K562 (cell line): Measurements from ENCODE around the gene JMJD1C. TPM values are rescaled to one million over a fixed set of nuclear protein-coding genes. Genes with fewer than 3 reads are reported as not detected.
A peak's percentile ranks its signal among the peaks of the same experiment; 100 is the strongest.

Source experiments
- ATF4 ChIP-seq: fragments of 450-650 bp; formaldehyde crosslinking; IDR thresholded peaks from 2 replicates; pipeline ENCODE4 v1.4.0; 2022; ENCODE audit warnings: mild to moderate bottlenecking, moderate library complexity
- BHLHE40 ChIP-seq: IDR thresholded peaks from 2 replicates; pipeline ENCODE4 v1.6.1; 2011; ENCODE audit warnings: low read length, improper control_type of control experiment
- ELF1 ChIP-seq: fragments of 200-800 bp; sonication (Bioruptor generic); IDR thresholded peaks from 2 replicates; pipeline ENCODE4 v1.6.1; 2016; ENCODE audit warnings: missing genetic modification characterization, missing compliant biosample characterization
- KDM5B ChIP-seq: fragments of 200-600 bp; sonication (generic); IDR thresholded peaks from 2 replicates; pipeline ENCODE4 v1.6.1; 2012; ENCODE audit warnings: low read depth, mild to moderate bottlenecking, moderate library complexity, low read length, control low read depth, inconsistent platforms; ENCODE audit not compliant: insufficient replicate concordance
- POLR3A ChIP-seq: IDR thresholded peaks from 2 replicates; pipeline ENCODE4 v1.6.1; 2011; ENCODE audit warnings: borderline replicate concordance, mild to moderate bottlenecking, moderate library complexity; ENCODE audit not compliant: insufficient read length, insufficient read depth; ENCODE audit errors: extremely low read depth
- SFPQ ChIP-seq: fragments of 200-400 bp; formaldehyde crosslinking; IDR thresholded peaks from 2 replicates; pipeline ENCODE4 v1.6.1; 2017; ENCODE audit warnings: mild to moderate bottlenecking, low read depth, low read length, moderate library complexity
- SMARCC2 ChIP-seq: fragments of 450-650 bp; IDR thresholded peaks from 2 replicates; pipeline ENCODE4 v1.6.1; 2017; ENCODE audit warnings: antibody characterized with exemption, moderate library complexity, mild to moderate bottlenecking, low read depth
- TARDBP ChIP-seq: fragments of 450-650 bp; IDR thresholded peaks from 2 replicates; pipeline ENCODE4 v1.6.1; 2016
- ZNF197 ChIP-seq: fragments of 200-800 bp; sonication (Bioruptor generic); IDR thresholded peaks from 2 replicates; pipeline ENCODE4 v1.6.1; 2016; ENCODE audit warnings: low read depth, missing genetic modification characterization, missing compliant biosample characterization
- polyA plus RNA-seq, 8 experiments: library from polyadenylated mRNA; depleted of rRNA in 4 of 8; stranded (reverse) in 5 of 8; unstranded in 3 of 8; fragments of >200 nt; fragmentation: Nextera tagmentation in 2 of 8; fragmentation: Illumina TruSeq in 1 of 8; extraction: Ambion mirVana in 2 of 8; extraction: Trizol in 1 of 8; gene quantifications; 2 replicates each; pipeline versions ENCODE4 v1.2.1 to v1.2.3, GENCODE V29; 2011 to 2014; ENCODE audit warnings: inconsistent platforms in 1 of 8, missing spikeins in 1 of 8
- total RNA-seq, 7 experiments: library from RNA; depleted of rRNA in 6 of 7; stranded (reverse); fragments of >200 nt in 6 of 7; fragmentation: Illumina TruSeq in 2 of 7; extraction: Trizol in 2 of 7; gene quantifications; 2 replicates each; pipeline versions ENCODE4 v1.2.1 to v1.2.3, GENCODE V29; 2011 to 2021; ENCODE audit warnings: low replicate concordance in 1 of 7
- TF ChIP-seq, protein P1 (sequence below): fragments of 200-600 bp; sonication (generic); IDR thresholded peaks from one replicate; pipeline ENCODE4 v1.6.1; 2012; ENCODE audit warnings: mild to moderate bottlenecking, low read depth, low read length, inconsistent platforms

The JMJD1C gene
- total and polyA plus RNA-seq, 9 of the 15 experiments (the other 6 are each of a cell fraction or from before 2014, with no cell fraction given): 25.3 to 68.0 (median 47.2) TPM

- TF ChIP-seq KDM5B (no peak), POLR3A (no peak), ATF4 (CRISPR knock-in tag) (0 out of 2 replicates have a peak, but pooled peaks have one; percentile 44), SMARCC2 (0 out of 2 replicates have a peak, but pooled peaks have one; percentile 16), BHLHE40 (no peak), ELF1 (tag) (no peak), TARDBP (no peak), ZNF197 (CRISPR knock-in tag) (no peak), SFPQ (no peak)
- TF ChIP-seq, protein P1, sequence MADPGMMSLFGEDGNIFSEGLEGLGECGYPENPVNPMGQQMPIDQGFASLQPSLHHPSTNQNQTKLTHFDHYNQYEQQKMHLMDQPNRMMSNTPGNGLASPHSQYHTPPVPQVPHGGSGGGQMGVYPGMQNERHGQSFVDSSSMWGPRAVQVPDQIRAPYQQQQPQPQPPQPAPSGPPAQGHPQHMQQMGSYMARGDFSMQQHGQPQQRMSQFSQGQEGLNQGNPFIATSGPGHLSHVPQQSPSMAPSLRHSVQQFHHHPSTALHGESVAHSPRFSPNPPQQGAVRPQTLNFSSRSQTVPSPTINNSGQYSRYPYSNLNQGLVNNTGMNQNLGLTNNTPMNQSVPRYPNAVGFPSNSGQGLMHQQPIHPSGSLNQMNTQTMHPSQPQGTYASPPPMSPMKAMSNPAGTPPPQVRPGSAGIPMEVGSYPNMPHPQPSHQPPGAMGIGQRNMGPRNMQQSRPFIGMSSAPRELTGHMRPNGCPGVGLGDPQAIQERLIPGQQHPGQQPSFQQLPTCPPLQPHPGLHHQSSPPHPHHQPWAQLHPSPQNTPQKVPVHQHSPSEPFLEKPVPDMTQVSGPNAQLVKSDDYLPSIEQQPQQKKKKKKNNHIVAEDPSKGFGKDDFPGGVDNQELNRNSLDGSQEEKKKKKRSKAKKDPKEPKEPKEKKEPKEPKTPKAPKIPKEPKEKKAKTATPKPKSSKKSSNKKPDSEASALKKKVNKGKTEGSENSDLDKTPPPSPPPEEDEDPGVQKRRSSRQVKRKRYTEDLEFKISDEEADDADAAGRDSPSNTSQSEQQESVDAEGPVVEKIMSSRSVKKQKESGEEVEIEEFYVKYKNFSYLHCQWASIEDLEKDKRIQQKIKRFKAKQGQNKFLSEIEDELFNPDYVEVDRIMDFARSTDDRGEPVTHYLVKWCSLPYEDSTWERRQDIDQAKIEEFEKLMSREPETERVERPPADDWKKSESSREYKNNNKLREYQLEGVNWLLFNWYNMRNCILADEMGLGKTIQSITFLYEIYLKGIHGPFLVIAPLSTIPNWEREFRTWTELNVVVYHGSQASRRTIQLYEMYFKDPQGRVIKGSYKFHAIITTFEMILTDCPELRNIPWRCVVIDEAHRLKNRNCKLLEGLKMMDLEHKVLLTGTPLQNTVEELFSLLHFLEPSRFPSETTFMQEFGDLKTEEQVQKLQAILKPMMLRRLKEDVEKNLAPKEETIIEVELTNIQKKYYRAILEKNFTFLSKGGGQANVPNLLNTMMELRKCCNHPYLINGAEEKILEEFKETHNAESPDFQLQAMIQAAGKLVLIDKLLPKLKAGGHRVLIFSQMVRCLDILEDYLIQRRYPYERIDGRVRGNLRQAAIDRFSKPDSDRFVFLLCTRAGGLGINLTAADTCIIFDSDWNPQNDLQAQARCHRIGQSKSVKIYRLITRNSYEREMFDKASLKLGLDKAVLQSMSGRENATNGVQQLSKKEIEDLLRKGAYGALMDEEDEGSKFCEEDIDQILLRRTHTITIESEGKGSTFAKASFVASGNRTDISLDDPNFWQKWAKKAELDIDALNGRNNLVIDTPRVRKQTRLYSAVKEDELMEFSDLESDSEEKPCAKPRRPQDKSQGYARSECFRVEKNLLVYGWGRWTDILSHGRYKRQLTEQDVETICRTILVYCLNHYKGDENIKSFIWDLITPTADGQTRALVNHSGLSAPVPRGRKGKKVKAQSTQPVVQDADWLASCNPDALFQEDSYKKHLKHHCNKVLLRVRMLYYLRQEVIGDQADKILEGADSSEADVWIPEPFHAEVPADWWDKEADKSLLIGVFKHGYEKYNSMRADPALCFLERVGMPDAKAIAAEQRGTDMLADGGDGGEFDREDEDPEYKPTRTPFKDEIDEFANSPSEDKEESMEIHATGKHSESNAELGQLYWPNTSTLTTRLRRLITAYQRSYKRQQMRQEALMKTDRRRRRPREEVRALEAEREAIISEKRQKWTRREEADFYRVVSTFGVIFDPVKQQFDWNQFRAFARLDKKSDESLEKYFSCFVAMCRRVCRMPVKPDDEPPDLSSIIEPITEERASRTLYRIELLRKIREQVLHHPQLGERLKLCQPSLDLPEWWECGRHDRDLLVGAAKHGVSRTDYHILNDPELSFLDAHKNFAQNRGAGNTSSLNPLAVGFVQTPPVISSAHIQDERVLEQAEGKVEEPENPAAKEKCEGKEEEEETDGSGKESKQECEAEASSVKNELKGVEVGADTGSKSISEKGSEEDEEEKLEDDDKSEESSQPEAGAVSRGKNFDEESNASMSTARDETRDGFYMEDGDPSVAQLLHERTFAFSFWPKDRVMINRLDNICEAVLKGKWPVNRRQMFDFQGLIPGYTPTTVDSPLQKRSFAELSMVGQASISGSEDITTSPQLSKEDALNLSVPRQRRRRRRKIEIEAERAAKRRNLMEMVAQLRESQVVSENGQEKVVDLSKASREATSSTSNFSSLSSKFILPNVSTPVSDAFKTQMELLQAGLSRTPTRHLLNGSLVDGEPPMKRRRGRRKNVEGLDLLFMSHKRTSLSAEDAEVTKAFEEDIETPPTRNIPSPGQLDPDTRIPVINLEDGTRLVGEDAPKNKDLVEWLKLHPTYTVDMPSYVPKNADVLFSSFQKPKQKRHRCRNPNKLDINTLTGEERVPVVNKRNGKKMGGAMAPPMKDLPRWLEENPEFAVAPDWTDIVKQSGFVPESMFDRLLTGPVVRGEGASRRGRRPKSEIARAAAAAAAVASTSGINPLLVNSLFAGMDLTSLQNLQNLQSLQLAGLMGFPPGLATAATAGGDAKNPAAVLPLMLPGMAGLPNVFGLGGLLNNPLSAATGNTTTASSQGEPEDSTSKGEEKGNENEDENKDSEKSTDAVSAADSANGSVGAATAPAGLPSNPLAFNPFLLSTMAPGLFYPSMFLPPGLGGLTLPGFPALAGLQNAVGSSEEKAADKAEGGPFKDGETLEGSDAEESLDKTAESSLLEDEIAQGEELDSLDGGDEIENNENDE: no peak
These were observed 198.2 kb downstream of the JMJD1C start (continued) for GRCh38 chr10:63267414-63268148.
